ENCODE data around the gene ATP10D.

DNA sequence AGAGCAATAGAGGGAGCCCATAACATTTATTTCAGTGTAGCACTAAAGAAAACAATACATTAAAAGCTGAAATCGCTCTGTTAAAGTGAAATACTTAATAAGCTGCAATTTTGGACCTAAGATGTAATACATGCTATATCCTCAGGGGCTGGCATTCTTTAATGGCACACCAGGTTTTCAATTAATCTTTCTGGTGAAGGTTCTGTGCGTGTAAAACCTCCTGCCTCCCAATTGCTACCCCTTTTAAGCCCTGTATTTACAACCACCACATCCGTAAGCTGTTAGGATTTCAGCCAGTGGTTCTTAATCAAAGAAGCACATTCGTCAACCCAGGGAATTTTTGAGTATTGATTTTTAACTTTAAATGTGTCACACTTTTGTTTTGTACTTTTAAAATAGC lies 14.0 kb upstream of the ATP10D start:
- TF ChIP-seq CBX3 (IDR thresholded peaks at IDR 0.05; ENCODE audit: borderline replicate concordance in 1 of 2, low read length in 2 of 2) (no peak), HDAC6 (IDR thresholded peaks at IDR 0.05; ENCODE audit: low read depth, low read length) (no peak), TCF7 (IDR thresholded peaks at IDR 0.05; ENCODE audit: borderline replicate concordance) (no peak), RFX5 (IDR thresholded peaks at IDR 0.05; ENCODE audit: low read depth, low read length) (no peak), ZNF431 (CRISPR knock-in tag; IDR thresholded peaks at IDR 0.05) (no peak), GABPA (tag; conservative IDR thresholded peaks at IDR 0.05; ENCODE audit: low read depth) (no peak), FOSL1 (tag; conservative IDR thresholded peaks at IDR 0.05) (no peak), ZBTB7A (IDR thresholded peaks at IDR 0.05; ENCODE audit: borderline replicate concordance, control insufficient read depth, low read depth, low read length) (no peak), CREM (IDR thresholded peaks at IDR 0.05; ENCODE audit: low read depth) (no peak)
- TF ChIP-seq, protein P1, sequence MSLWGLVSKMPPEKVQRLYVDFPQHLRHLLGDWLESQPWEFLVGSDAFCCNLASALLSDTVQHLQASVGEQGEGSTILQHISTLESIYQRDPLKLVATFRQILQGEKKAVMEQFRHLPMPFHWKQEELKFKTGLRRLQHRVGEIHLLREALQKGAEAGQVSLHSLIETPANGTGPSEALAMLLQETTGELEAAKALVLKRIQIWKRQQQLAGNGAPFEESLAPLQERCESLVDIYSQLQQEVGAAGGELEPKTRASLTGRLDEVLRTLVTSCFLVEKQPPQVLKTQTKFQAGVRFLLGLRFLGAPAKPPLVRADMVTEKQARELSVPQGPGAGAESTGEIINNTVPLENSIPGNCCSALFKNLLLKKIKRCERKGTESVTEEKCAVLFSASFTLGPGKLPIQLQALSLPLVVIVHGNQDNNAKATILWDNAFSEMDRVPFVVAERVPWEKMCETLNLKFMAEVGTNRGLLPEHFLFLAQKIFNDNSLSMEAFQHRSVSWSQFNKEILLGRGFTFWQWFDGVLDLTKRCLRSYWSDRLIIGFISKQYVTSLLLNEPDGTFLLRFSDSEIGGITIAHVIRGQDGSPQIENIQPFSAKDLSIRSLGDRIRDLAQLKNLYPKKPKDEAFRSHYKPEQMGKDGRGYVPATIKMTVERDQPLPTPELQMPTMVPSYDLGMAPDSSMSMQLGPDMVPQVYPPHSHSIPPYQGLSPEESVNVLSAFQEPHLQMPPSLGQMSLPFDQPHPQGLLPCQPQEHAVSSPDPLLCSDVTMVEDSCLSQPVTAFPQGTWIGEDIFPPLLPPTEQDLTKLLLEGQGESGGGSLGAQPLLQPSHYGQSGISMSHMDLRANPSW (CRISPR knock-in tag; IDR thresholded peaks at IDR 0.05), result no peak
- TF ChIP-seq, protein P2, sequence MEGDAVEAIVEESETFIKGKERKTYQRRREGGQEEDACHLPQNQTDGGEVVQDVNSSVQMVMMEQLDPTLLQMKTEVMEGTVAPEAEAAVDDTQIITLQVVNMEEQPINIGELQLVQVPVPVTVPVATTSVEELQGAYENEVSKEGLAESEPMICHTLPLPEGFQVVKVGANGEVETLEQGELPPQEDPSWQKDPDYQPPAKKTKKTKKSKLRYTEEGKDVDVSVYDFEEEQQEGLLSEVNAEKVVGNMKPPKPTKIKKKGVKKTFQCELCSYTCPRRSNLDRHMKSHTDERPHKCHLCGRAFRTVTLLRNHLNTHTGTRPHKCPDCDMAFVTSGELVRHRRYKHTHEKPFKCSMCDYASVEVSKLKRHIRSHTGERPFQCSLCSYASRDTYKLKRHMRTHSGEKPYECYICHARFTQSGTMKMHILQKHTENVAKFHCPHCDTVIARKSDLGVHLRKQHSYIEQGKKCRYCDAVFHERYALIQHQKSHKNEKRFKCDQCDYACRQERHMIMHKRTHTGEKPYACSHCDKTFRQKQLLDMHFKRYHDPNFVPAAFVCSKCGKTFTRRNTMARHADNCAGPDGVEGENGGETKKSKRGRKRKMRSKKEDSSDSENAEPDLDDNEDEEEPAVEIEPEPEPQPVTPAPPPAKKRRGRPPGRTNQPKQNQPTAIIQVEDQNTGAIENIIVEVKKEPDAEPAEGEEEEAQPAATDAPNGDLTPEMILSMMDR (IDR thresholded peaks at IDR 0.05 in 2 of 3, conservative IDR thresholded peaks at IDR 0.05 in 1 of 3; ENCODE audit: insufficient read depth in 2 of 3, low read depth in 1 of 3, low read length in 3 of 3), result no peak
- TF ChIP-seq, protein P3, sequence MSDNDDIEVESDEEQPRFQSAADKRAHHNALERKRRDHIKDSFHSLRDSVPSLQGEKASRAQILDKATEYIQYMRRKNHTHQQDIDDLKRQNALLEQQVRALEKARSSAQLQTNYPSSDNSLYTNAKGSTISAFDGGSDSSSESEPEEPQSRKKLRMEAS (CRISPR knock-in tag; IDR thresholded peaks at IDR 0.05), result no peak
